ENCODE results near the gene TBC1D24.

The TBC1D24 gene

GRCh38 chr16:2527784-2528100, 52.8 kb downstream of the TBC1D24 start:
- H3K27ac ChIP-seq (ENCODE audit: low read depth, low read length, poor library complexity, severe bottlenecking) = no peak overlapping the region
- no peaks in the 10 kb centered on the region for H3F3A ChIP-seq (ENCODE audit: insufficient read depth, low read length)
- H2AFZ ChIP-seq (ENCODE audit: low read length) = no peak overlapping the region
- H3K27me3 ChIP-seq (ENCODE audit: insufficient read depth, low read length) = no peaks in the 10 kb centered on the region
- H3K4me1 ChIP-seq (ENCODE audit: insufficient read depth, low read length, severe bottlenecking) = peaks cover 12% of the 10 kb centered on the region
- no peak overlapping the region for H3K4me3 ChIP-seq (ENCODE audit: low read depth, low read length, poor library complexity, severe bottlenecking)
- no peak overlapping the region for H3K4me2 ChIP-seq (ENCODE audit: low read length)
- no peaks in the 10 kb centered on the region for H3K9me2 ChIP-seq (ENCODE audit: low read depth, low read length)
- H3K9ac ChIP-seq (ENCODE audit: low read length) = no peak overlapping the region
- H4K20me1 ChIP-seq (ENCODE audit: insufficient read depth, low read length) = no peaks in the 10 kb centered on the region
- H3K79me2 ChIP-seq (ENCODE audit: insufficient read depth, low read length) = no peaks in the 10 kb centered on the region
- TF ChIP-seq EZH2 (IDR thresholded peaks at IDR 0.05; ENCODE audit: borderline replicate concordance, low read length) = no peak
- TF ChIP-seq, protein P1, sequence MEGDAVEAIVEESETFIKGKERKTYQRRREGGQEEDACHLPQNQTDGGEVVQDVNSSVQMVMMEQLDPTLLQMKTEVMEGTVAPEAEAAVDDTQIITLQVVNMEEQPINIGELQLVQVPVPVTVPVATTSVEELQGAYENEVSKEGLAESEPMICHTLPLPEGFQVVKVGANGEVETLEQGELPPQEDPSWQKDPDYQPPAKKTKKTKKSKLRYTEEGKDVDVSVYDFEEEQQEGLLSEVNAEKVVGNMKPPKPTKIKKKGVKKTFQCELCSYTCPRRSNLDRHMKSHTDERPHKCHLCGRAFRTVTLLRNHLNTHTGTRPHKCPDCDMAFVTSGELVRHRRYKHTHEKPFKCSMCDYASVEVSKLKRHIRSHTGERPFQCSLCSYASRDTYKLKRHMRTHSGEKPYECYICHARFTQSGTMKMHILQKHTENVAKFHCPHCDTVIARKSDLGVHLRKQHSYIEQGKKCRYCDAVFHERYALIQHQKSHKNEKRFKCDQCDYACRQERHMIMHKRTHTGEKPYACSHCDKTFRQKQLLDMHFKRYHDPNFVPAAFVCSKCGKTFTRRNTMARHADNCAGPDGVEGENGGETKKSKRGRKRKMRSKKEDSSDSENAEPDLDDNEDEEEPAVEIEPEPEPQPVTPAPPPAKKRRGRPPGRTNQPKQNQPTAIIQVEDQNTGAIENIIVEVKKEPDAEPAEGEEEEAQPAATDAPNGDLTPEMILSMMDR (IDR thresholded peaks at IDR 0.05; ENCODE audit: low read length) = no peak
- H3K36me3 ChIP-seq (ENCODE audit: insufficient read depth, low read length) = peaks cover 43% of the 10 kb centered on the region; the same call in 1 of the 2 replicates
- H3K9me3 ChIP-seq (ENCODE audit: low read length) = no peaks in the 10 kb centered on the region

DNA sequence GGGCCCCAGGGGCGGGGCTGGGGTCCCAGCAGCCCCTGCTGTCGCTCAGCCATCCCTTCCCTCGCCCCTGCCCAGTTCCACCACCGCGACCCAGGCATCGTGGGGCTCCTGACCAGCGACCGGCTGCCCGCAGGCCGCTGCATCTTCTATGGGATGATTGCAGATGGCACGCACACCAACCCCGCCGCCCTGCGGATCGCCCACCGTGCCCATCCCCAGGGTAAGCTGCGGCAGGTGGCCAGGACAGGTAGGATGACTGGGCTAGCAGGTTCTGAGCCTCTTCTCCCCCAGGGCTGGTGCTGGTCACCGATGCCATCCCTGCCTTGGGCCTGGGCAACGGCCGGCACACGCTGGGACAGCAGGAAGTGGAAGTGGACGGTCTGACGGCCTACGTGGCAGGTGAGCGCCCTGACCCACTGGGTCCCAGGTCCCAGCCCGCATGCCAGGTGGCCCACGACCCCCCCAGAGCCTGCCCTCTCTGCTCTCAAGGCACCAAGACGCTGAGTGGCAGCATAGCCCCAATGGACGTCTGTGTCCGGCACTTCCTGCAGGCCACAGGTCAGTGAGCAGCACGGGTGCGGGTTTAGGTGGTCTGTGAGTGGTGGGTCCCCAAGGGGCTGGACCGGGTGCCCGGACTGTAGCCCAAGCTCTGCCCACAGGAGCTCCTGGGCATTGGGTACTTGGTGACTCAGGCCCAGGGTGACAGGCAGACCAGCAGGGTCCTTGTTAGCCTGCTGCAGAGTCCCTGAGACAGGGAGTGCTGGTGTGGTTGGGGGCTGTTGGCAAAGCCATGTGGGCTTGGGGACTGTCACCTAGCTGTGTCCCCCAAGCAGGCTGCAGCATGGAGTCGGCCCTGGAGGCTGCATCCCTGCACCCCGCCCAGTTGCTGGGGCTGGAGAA, 53.5 kb downstream of the TBC1D24 start:
- peaks cover 43% of the 10 kb centered on the region; the same call in 1 of the 2 replicates for H3K36me3 ChIP-seq (ENCODE audit: insufficient read depth, low read length)
- H3K4me2 ChIP-seq (ENCODE audit: low read length) = no peak overlapping the region
- H3K4me3 ChIP-seq (ENCODE audit: low read depth, low read length, poor library complexity, severe bottlenecking) = no peak overlapping the region
- peaks cover 15% of the 10 kb centered on the region for H3K4me1 ChIP-seq (ENCODE audit: insufficient read depth, low read length, severe bottlenecking)
- no peaks in the 10 kb centered on the region for H3K79me2 ChIP-seq (ENCODE audit: insufficient read depth, low read length)
- H3K27ac ChIP-seq (ENCODE audit: low read depth, low read length, poor library complexity, severe bottlenecking) = no peak overlapping the region
- H3K9ac ChIP-seq (ENCODE audit: low read length) = no peak overlapping the region
- no peaks in the 10 kb centered on the region for H3K27me3 ChIP-seq (ENCODE audit: insufficient read depth, low read length)
- TF ChIP-seq, protein P1 (IDR thresholded peaks at IDR 0.05; ENCODE audit: low read length) = no peak
- no peak for TF ChIP-seq EZH2 (IDR thresholded peaks at IDR 0.05; ENCODE audit: borderline replicate concordance, low read length)
- H3K9me2 ChIP-seq (ENCODE audit: low read depth, low read length) = no peaks in the 10 kb centered on the region
- no peaks in the 10 kb centered on the region for H3K9me3 ChIP-seq (ENCODE audit: low read length)
- H2AFZ ChIP-seq (ENCODE audit: low read length) = no peak overlapping the region
- no peaks in the 10 kb centered on the region for H4K20me1 ChIP-seq (ENCODE audit: insufficient read depth, low read length)
- H3F3A ChIP-seq (ENCODE audit: insufficient read depth, low read length) = no peaks in the 10 kb centered on the region

GRCh38 chr16:2529061-2529931, 54.4 kb downstream of the TBC1D24 start:
- no peak overlapping the region for H3K9ac ChIP-seq (ENCODE audit: low read length)
- H3K27ac ChIP-seq (ENCODE audit: low read depth, low read length, poor library complexity, severe bottlenecking) = no peak overlapping the region
- H3K4me2 ChIP-seq (ENCODE audit: low read length) = no peak overlapping the region
- H3K79me2 ChIP-seq (ENCODE audit: insufficient read depth, low read length) = no peaks in the 10 kb centered on the region
- H3K9me2 ChIP-seq (ENCODE audit: low read depth, low read length) = no peaks in the 10 kb centered on the region
- no peaks in the 10 kb centered on the region for H4K20me1 ChIP-seq (ENCODE audit: insufficient read depth, low read length)
- H3K9me3 ChIP-seq (ENCODE audit: low read length) = no peaks in the 10 kb centered on the region
- H2AFZ ChIP-seq (ENCODE audit: low read length) = no peak overlapping the region
- no peaks in the 10 kb centered on the region for H3F3A ChIP-seq (ENCODE audit: insufficient read depth, low read length)
- H3K27me3 ChIP-seq (ENCODE audit: insufficient read depth, low read length) = no peaks in the 10 kb centered on the region
- no peak overlapping the region for H3K4me3 ChIP-seq (ENCODE audit: low read depth, low read length, poor library complexity, severe bottlenecking)
- H3K4me1 ChIP-seq (ENCODE audit: insufficient read depth, low read length, severe bottlenecking) = peaks cover 15% of the 10 kb centered on the region
- TF ChIP-seq, protein P1 (IDR thresholded peaks at IDR 0.05; ENCODE audit: low read length) = no peak
- no peak for TF ChIP-seq EZH2 (IDR thresholded peaks at IDR 0.05; ENCODE audit: borderline replicate concordance, low read length)
- peaks cover 40% of the 10 kb centered on the region; the same call in 1 of the 2 replicates for H3K36me3 ChIP-seq (ENCODE audit: insufficient read depth, low read length)

Data from OCI-LY1 (cell line).